K562 (cell line): ENCODE results near the gene REC8. TPM values are rescaled to one million over a fixed set of nuclear protein-coding genes. Genes with fewer than 3 reads are reported as not detected.

ENCODE experiments used
- HEY1 ChIP-seq: fragments of 250-450 bp; sonication (Bioruptor Pico); IDR thresholded peaks from 2 replicates; pipeline ENCODE4 v1.5.0; 2020; ENCODE audit warnings: mild to moderate bottlenecking, moderate library complexity, borderline replicate concordance
- HMG20B ChIP-seq: fragments of 250-450 bp; sonication (Bioruptor Pico); IDR thresholded peaks from 2 replicates; pipeline ENCODE4 v1.5.0; 2021; ENCODE audit warnings: mild to moderate bottlenecking
- NRF1 ChIP-seq, 2 experiments: fragments of 450-650 bp; IDR thresholded peaks in 1 of 2; conservative IDR thresholded peaks in 1 of 2; 2 replicates each; pipeline ENCODE4 v1.6.1; 2014; ENCODE audit warnings: mild to moderate bottlenecking in 2 of 2
- PCBP1 ChIP-seq: fragments of 200-400 bp; formaldehyde crosslinking; IDR thresholded peaks from 2 replicates; pipeline ENCODE4 v1.6.1; 2018; ENCODE audit warnings: mild to moderate bottlenecking, low read depth, low read length; ENCODE audit not compliant: poor library complexity, severe bottlenecking
- RBM34 ChIP-seq: fragments of 200-400 bp; formaldehyde crosslinking; IDR thresholded peaks from 2 replicates; pipeline ENCODE4 v1.6.1; 2018; ENCODE audit warnings: low read length, borderline replicate concordance; ENCODE audit not compliant: insufficient read depth
- RCOR1 ChIP-seq, 2 experiments: IDR thresholded peaks; 2 replicates each; pipeline ENCODE4 v1.6.1; 2012; ENCODE audit warnings: low read depth in 2 of 2, low read length in 2 of 2, borderline replicate concordance in 1 of 2, improper control_type of control experiment in 1 of 2
- SMAD3 ChIP-seq: fragments of 450-650 bp; formaldehyde crosslinking; conservative IDR thresholded peaks from 2 replicates; pipeline ENCODE4 v1.4.0; 2020; ENCODE audit warnings: mild to moderate bottlenecking
- TOE1 ChIP-seq, 2 experiments: fragments of 450-650 bp in 1 of 2; sonication (generic) in 1 of 2; formaldehyde crosslinking in 1 of 2; IDR thresholded peaks; 2 replicates each; pipeline versions ENCODE4 v1.7.1 to v1.8.0; 2016 to 2022; ENCODE audit warnings: borderline replicate concordance in 2 of 2, mild to moderate bottlenecking in 2 of 2, antibody characterized with exemption in 1 of 2, inconsistent platforms in 1 of 2, low read depth in 1 of 2, missing genetic modification reagents in 1 of 2, moderate library complexity in 1 of 2
- TRIM24 ChIP-seq, 2 experiments: fragments of 450-650 bp; IDR thresholded peaks; 2 replicates each; pipeline ENCODE4 v1.6.1; 2016
- U2AF1 ChIP-seq: fragments of 200-400 bp; formaldehyde crosslinking; optimal IDR thresholded peaks from 2 replicates; pipeline ENCODE3; 2017; ENCODE audit warnings: mild to moderate bottlenecking, low read depth, low read length, moderate library complexity
- YY1 ChIP-seq, 3 experiments: IDR thresholded peaks; 2 replicates each; pipeline ENCODE4 v1.6.1; 2011; ENCODE audit warnings: low read length in 2 of 3, mild to moderate bottlenecking in 2 of 3, moderate library complexity in 2 of 3, borderline replicate concordance in 1 of 3, control low read depth in 1 of 3, low read depth in 1 of 3; ENCODE audit not compliant: insufficient read depth in 3 of 3, insufficient replicate concordance in 2 of 3, control insufficient read depth in 1 of 3, insufficient read length in 1 of 3; ENCODE audit errors: extremely low read depth in 1 of 3
- ZNF274 ChIP-seq: IDR thresholded peaks from 2 replicates; pipeline ENCODE4 v1.6.1; 2011; ENCODE audit warnings: low read depth, mild to moderate bottlenecking, low read length, moderate library complexity, borderline replicate concordance
- polyA plus RNA-seq, 8 experiments: library from polyadenylated mRNA; depleted of rRNA in 4 of 8; stranded (reverse) in 5 of 8; unstranded in 3 of 8; fragments of >200 nt; fragmentation: Nextera tagmentation in 2 of 8; fragmentation: Illumina TruSeq in 1 of 8; extraction: Ambion mirVana in 2 of 8; extraction: Trizol in 1 of 8; gene quantifications; 2 replicates each; pipeline versions ENCODE4 v1.2.1 to v1.2.3, GENCODE V29; 2011 to 2014; ENCODE audit warnings: inconsistent platforms in 1 of 8, missing spikeins in 1 of 8
- total RNA-seq, 7 experiments: library from RNA; depleted of rRNA in 6 of 7; stranded (reverse); fragments of >200 nt in 6 of 7; fragmentation: Illumina TruSeq in 2 of 7; extraction: Trizol in 2 of 7; gene quantifications; 2 replicates each; pipeline versions ENCODE4 v1.2.1 to v1.2.3, GENCODE V29; 2011 to 2021; ENCODE audit warnings: low replicate concordance in 1 of 7
- TF ChIP-seq, protein P1 (sequence below): IDR thresholded peaks from 2 replicates; pipeline ENCODE4 v1.6.1; 2016; ENCODE audit warnings: missing genetic modification characterization, missing compliant biosample characterization
- TF ChIP-seq, protein P2 (sequence below): fragments of 450-650 bp; formaldehyde crosslinking; IDR thresholded peaks from 2 replicates; pipeline ENCODE4 v1.4.0; 2020; ENCODE audit warnings: mild to moderate bottlenecking, moderate library complexity
- TF ChIP-seq, protein P3 (sequence below): sonication (generic); formaldehyde crosslinking; IDR thresholded peaks from 2 replicates; pipeline ENCODE4 v1.9.0; 2022; ENCODE audit warnings: mild to moderate bottlenecking, missing genetic modification reagents
- TF ChIP-seq, protein P4 (sequence below), 2 experiments: IDR thresholded peaks in 1 of 2; conservative IDR thresholded peaks in 1 of 2; 2 replicates each; pipeline ENCODE4 v1.6.1; 2016; ENCODE audit warnings: low read depth in 2 of 2, mild to moderate bottlenecking in 1 of 2, missing compliant biosample characterization in 1 of 2, missing genetic modification characterization in 1 of 2, moderate library complexity in 1 of 2

REC8 gene
- total and polyA plus RNA-seq, 9 of the 15 experiments (the other 6 are each of a cell fraction or from before 2014, with no cell fraction given), result 0.11 to 2.5 (median 0.85) TPM

DNA sequence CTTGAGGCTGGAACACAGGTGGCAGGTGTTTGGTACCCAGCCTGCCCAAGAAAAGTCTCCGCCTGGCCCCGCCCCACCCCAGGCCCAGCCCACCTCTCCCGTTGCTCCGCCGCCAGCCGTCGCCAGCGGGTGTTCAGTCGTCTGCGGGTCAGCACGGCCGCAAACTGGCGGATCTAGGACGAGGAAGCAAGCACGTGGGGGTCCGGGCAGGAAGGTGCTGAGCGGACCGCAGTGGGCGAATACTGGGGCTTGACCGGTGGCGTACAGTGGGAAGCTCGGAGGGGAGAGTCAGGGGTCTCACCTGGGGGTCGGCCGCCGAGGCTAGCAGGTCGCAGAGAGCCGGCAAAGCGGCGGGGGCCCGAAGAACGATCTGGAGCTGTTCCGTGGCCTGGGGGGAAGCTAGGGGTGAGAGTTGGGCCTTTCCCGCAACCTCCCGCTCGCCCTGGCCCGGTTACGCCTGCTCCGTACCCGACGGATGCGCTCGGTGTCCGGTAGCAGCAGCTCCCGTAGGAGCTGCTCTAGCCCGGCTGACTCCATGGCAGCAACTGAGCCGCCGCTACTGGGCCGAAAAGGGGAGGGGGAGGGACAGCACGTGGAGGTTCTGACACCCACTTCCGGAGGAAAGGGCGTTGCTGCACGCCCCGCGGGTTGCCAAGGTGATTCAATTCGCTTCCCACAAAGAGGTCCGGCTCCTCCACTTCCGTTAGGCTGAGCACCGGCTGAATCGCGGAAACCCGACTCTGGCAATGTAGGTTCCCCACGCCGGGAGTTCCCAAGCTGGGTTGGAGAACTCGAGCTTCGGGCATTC lies 16.6 kb downstream of the REC8 start, which contains the start of gene IPO4 (continued):
- peak; percentile 21 to 29; a peak in 1 of 4 replicates for TF ChIP-seq NRF1 (conservative IDR thresholded peaks at IDR 0.05 in 1 of 2, IDR thresholded peaks at IDR 0.05 in 1 of 2)
- TF ChIP-seq, protein P1, sequence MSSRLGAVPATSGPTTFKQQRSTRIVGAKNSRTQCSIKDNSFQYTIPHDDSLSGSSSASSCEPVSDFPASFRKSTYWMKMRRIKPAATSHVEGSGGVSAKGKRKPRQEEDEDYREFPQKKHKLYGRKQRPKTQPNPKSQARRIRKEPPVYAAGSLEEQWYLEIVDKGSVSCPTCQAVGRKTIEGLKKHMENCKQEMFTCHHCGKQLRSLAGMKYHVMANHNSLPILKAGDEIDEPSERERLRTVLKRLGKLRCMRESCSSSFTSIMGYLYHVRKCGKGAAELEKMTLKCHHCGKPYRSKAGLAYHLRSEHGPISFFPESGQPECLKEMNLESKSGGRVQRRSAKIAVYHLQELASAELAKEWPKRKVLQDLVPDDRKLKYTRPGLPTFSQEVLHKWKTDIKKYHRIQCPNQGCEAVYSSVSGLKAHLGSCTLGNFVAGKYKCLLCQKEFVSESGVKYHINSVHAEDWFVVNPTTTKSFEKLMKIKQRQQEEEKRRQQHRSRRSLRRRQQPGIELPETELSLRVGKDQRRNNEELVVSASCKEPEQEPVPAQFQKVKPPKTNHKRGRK (tag), result no peak
- TF ChIP-seq RCOR1 (IDR thresholded peaks at IDR 0.05; ENCODE audit: borderline replicate concordance in 1 of 2, low read depth in 2 of 2, low read length in 2 of 2), result 0 out of 4 replicates have a peak, but pooled peaks of 1 of the 2 experiments have one; percentile 43
- TF ChIP-seq YY1 (IDR thresholded peaks at IDR 0.05; ENCODE audit: borderline replicate concordance in 1 of 3, control insufficient read depth in 1 of 3, extremely low read depth in 1 of 3, insufficient read depth in 3 of 3, insufficient read length in 1 of 3, insufficient replicate concordance in 2 of 3, low read depth in 1 of 3, low read length in 2 of 3), result peak in 2 of 3 experiments; percentile 63 to 65
- peak in 1 of 2 experiments; percentile 99; a peak in 2 of 4 replicates for TF ChIP-seq TRIM24 (IDR thresholded peaks at IDR 0.05)
- 0 out of 2 replicates have a peak, but pooled peaks have one; percentile 17 for TF ChIP-seq SMAD3 (CRISPR knock-in tag)
- TF ChIP-seq, protein P2, sequence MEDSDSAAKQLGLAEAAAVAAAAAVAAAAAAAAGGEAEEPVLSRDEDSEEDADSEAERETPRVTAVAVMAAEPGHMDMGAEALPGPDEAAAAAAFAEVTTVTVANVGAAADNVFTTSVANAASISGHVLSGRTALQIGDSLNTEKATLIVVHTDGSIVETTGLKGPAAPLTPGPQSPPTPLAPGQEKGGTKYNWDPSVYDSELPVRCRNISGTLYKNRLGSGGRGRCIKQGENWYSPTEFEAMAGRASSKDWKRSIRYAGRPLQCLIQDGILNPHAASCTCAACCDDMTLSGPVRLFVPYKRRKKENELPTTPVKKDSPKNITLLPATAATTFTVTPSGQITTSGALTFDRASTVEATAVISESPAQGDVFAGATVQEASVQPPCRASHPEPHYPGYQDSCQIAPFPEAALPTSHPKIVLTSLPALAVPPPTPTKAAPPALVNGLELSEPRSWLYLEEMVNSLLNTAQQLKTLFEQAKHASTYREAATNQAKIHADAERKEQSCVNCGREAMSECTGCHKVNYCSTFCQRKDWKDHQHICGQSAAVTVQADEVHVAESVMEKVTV (CRISPR knock-in tag), result peak; percentile 10; the same call in 1 of the 2 replicates
- no peak for TF ChIP-seq RBM34
- no peak for TF ChIP-seq U2AF1
- no peak for TF ChIP-seq ZNF274
- TF ChIP-seq TOE1 (IDR thresholded peaks at IDR 0.05; ENCODE audit: borderline replicate concordance), result peak; percentile 80; the same call in 1 of the 2 replicates
- TF ChIP-seq TOE1 (CRISPR knock-in tag; IDR thresholded peaks at IDR 0.05; ENCODE audit: borderline replicate concordance, low read depth), result no peak
- TF ChIP-seq, protein P3, sequence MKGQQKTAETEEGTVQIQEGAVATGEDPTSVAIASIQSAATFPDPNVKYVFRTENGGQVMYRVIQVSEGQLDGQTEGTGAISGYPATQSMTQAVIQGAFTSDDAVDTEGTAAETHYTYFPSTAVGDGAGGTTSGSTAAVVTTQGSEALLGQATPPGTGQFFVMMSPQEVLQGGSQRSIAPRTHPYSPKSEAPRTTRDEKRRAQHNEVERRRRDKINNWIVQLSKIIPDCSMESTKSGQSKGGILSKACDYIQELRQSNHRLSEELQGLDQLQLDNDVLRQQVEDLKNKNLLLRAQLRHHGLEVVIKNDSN (CRISPR knock-in tag), result peak; percentile 82
- TF ChIP-seq, protein P4, sequence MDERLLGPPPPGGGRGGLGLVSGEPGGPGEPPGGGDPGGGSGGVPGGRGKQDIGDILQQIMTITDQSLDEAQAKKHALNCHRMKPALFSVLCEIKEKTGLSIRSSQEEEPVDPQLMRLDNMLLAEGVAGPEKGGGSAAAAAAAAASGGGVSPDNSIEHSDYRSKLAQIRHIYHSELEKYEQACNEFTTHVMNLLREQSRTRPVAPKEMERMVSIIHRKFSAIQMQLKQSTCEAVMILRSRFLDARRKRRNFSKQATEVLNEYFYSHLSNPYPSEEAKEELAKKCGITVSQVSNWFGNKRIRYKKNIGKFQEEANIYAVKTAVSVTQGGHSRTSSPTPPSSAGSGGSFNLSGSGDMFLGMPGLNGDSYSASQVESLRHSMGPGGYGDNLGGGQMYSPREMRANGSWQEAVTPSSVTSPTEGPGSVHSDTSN (CRISPR knock-in tag; IDR thresholded peaks at IDR 0.05; ENCODE audit: low read depth), result no peak
- TF ChIP-seq, protein P4 (tag; conservative IDR thresholded peaks at IDR 0.05; ENCODE audit: low read depth), result no peak
- TF ChIP-seq PCBP1, result no peak
- TF ChIP-seq HEY1 (CRISPR knock-in tag), result no peak
- TF ChIP-seq HMG20B (CRISPR knock-in tag), result no peak
